GM19043 (cell line): ENCODE results near the gene UBA1.

ENCODE experiments used
- ATAC-seq: cut with Tn5 transposase; IDR thresholded peaks from one replicate; pipeline ENCODE4 v1.9.1; 2021; ENCODE audit warnings: low read depth; ENCODE audit not compliant: unreplicated experiment

Gene UBA1

DNA sequence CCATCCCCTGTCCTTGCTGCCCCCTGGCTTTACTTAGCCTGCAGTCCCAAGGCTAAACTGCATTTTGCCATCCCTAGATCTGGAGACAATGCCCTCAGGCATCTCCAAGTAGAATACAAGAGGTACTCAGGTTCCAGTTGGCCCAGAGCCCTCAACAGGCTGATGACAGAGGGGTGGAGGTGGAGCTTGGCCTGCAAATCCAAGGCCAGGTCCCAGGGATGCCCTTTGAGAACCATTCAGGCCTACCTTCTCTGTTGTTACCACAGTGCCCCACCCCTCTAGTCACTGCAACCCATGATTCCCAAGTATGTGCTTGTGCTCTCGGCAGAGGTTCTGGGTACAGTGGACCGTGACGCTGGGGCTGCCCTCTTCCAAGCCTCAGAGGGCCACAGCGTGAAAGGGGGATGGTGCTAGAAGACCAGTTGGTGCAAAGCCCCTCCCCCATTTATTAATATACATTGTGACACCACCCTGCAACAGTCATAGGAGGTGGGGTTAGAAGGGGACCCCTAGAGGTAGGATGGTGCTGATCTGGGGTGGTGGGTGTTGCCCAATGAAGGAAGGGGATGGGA, 6.4 kb upstream of the UBA1 start:
- ATAC-seq, result no peak

DNA sequence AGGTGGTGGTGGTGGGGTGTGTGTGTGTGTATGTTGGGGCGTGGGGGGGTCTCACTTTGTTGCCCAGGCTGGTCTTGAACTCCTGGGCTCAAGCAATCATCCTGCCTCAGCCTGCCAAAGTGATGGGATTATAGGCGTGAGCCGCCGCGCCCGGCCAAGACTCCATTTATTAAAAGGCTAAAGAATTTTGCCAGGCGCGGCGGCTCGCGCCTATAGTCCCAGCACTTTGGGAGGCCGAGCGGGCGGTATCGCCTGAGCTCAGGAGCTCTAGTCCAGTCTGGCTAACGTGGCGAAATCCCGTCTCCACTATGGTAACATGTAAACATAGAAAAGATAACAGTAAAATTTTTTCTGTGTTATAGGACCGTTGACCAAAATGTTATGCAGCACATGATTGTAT, 3.7 kb upstream of the UBA1 start:
- ATAC-seq, result no peak

DNA sequence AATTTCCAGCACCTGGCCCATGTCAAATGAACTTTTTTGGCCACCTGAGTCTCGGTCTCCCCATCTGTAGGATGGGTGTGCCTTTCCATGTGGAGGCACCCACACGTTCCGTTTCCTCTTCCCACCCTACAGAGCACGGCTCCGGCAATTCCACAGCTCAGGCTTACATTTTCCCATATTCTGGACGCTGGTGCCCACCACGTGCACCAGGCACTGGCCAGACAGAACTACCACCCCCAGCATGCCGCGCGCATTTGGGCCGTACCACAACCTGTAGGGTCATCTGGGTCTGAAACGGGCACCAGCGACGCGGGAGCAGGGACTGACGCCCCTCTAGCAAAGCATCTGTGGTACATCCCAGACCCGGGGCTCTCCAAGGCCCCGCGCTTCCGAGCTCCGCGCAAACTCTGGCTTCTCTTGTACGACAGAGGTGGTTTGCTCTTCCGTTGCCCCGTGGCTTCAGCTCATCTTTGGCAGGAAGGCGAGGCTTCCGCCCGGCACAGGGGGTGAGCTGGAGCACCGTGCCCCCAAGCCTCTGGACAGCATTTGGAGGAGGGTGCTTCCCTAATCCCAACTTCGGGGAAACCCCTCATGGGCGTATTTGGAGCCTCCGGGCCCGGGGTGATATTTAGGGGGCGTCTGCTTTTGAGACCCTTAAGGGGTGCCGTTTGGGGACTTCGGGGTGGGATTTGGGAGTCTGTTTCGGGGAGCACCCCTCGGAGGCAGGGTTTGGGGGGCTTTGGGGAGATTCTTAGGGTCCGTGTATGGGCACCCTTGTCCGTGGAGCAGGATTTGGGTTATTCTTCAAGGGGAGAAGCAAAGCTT, 3.0 kb upstream of the UBA1 start:
- peak; percentile 58 for ATAC-seq

DNA sequence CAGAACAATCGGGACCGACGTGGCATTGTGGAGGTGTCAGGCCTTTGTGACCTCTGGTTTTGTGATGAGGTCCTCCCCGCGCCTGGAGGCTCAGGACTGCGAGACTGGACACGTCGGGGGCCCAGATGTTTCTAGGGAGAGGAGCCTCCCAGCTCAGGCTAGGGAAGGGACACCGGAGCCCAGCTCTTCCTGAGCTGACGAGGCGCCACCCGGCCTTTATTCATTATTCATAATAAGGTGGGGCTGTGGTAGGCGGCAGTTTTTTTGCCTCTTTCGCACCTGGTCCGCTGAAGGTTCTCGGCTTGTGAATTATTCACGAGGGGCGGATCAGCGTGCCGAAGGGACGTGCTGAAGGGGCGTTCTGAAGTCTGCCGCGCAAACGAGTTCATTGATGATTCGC, 2.3 kb upstream of the UBA1 start:
- ATAC-seq, result no peak

DNA sequence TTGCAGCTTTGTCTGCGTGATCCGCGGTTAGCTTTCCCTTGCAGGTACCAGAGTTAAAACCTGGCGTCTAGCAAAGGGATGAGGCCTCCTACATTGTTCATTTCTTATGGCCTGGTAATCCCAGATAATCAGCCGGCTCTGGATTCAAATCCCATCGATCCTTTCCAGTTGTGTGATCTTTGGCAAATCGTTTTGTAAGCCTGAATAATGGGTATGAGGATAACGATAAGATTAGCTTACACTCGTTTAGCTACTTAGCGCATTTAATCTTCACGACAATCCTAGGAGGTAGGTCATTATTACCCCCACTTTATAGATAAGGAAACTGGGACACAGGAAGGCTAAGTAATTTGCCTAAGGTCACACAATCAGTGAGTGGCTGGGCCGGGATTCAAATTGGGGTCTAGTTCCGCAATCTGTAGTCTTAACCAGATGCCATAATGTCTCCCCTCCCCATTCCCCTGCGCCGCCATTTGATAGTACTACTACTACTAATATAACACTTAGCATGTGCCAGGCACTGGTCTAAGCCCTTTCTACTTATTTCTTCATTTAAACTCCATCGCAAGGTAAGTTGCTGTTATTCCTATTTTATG, 1.7 kb upstream of the UBA1 start:
- no peak for ATAC-seq

DNA sequence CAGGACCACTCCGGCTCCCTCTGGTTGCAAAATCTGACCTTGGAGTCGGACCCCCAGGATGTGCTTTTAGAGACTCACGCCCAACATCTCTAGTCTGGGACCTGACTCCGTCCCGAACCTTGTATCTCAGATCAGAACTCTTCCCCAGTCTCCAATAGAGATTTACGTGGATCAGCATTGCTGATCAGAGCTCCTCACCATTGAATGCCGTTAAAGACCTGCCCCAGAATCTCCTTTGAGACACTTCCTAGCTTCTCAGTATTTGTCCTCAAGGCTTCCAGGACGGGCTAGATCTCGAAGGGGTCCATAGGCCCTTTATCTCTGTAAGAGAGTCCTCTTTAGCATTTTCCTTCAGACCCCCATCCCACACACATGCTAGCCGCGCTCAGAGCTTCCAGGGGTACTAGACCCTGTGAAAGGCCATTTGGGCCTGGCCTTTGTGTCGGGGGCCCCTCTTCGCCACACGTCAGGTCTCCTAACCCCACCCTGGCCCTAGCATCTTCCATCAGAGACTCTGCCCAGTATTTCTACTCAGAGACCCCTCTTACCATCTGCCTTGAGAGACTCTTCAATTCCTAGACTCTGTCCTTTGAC, 662 bp downstream of the UBA1 start:
- ATAC-seq, result no peak

DNA sequence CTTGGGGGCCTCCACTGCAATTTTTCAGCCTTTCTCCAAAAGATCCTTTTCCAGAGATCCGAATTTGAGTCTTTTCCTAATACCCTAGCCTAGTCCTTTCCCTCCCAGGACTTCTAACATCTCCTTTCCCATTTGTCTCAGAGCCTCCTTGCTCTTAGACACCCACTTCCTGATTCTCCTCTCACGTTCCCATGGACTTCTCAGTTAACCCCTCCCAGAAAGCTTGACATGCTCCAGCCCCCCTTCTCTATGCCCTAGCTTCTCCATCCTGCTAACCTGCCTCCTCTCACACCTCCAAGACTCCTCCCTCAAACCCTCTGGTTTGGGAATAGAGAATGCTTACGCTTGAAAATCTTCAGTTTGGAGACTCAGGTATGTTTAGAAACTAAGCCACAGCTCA, 2.5 kb downstream of the UBA1 start:
- ATAC-seq, result no peak

DNA sequence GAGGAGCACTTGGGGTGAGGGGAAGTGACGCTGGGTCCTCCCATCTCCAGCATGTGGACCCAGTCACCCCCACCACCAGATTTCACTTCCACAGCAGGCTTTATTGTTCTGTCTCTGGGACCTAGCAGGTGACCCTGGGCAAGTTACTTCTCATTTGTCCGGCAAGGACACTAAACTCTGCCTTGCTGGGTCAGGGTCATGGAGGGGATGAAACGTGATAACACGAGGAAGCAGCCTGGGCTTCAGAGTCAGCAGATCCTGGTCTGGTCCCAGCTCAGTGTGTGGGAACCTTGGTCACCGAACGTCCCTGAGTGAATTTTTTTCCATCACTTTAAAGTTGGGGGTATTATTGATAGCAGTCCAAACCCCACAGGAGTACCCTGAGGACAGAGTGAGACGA, 3.9 kb downstream of the UBA1 start:
- no peak for ATAC-seq

DNA sequence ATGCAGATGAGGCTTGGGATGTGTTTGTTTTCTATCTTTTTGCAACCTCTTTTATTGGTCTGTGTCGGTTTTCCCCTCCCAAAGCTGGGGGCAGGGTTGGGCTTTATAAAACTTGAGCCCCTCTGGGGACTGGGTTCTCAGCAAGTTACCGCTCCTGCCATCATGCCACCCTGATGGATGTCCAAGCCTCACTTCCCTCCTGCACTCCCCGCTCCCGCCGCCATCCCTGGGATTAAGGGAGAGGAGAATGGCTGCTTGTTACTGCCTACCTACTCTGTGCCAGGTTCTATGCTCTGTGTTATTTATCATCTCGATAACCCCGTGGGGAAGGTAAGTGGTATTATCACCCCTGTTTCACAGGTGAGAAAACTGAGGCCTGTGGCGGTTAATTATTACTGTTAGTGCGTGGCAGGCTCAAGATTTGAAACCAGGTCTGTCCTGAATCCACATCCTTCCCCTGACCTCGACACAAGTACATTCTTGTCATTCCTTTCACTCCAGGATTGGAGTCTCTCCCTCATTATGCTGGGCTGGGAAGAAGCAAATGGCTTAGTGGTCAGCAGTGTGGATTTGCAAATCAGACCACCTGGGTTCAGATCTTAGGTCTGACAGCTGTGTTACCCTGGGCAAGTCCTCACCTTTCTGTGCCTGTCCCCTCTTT, 4.5 kb downstream of the UBA1 start:
- no peak for ATAC-seq

DNA sequence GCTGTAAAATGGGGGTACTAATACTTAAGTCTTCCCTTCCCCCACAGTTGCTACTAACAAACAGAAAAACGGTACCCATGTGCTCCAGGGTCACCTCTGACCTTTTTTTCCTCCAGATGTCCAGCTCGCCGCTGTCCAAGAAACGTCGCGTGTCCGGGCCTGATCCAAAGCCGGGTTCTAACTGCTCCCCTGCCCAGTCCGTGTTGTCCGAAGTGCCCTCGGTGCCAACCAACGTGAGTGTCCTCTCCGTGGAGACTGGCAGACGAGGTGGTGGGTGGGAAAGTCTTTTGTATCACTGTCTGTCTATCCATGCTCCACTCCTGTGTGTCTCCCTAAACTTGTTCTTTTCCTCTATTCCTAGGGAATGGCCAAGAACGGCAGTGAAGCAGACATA, 5.1 kb downstream of the UBA1 start:
- no peak for ATAC-seq

DNA sequence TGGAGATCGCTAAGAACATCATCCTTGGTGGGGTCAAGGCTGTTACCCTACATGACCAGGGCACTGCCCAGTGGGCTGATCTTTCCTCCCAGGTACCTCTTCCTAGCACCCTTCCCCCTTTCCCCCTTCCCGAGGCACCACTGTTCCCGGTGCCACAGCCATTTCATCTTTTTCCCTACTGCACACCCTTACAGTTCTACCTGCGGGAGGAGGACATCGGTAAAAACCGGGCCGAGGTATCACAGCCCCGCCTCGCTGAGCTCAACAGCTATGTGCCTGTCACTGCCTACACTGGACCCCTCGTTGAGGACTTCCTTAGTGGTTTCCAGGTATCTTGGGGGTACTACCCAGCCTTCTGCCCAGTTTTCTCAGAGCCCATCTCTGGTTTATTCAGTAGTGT, 5.7 kb downstream of the UBA1 start:
- no peak for ATAC-seq

DNA sequence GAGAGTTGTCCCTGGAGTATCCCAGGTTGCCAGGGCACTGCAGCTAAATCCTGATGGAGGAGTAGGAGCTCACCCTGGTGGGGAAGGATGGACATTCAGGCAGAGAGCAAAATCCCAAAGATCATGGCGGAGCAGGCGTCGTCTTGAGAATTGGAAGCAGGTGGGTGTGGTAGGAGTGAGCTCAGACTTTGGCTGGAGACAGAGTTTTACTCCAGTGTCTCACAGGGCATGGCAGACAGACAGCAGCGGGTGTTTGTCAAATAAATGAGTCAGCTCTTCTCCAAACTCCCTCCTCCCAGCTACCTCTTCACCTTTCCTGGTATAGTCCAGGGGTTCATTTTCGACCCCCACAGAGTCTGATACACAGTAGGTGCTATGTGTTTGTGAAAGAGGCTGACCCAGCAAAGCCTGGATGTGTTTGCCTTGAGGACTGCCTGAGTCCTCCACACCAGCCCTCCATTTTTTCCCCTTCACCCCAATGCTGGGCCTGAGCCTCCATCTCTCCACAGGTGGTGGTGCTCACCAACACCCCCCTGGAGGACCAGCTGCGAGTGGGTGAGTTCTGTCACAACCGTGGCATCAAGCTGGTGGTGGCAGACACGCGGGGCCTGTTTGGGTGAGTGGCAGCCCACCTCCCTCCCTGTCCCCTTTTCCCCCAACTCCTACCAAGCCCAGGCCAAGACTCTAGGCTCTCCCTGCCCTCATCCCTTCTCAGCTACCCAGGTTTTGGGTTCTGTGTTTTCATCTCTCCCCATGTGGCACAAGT, 6.9 kb downstream of the UBA1 start:
- no peak for ATAC-seq

DNA sequence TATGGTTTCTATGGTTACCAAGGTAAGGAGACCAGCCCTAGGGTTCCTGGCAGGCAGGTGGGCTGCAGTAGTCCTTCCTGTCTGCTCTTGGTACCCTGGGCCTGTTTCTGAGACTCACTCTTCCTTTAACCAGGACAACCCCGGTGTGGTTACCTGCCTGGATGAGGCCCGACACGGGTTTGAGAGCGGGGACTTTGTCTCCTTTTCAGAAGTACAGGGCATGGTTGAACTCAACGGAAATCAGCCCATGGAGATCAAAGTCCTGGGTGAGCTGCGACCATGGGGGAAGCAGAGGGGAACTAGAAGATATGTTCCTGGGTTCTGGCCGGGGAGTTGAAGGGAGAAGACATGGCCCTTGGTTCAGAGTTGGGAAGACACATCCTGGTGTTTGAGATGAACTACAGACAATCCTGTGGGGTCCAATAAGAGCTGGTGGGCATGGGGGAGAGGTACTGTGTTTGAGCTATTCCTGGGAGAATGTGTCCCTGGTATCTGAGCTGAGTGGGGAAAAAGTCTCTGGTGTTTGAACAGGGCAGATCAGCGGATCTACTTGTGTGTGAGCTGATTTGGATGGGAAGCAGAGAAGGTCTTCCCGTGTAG, 7.8 kb downstream of the UBA1 start:
- no peak for ATAC-seq

DNA sequence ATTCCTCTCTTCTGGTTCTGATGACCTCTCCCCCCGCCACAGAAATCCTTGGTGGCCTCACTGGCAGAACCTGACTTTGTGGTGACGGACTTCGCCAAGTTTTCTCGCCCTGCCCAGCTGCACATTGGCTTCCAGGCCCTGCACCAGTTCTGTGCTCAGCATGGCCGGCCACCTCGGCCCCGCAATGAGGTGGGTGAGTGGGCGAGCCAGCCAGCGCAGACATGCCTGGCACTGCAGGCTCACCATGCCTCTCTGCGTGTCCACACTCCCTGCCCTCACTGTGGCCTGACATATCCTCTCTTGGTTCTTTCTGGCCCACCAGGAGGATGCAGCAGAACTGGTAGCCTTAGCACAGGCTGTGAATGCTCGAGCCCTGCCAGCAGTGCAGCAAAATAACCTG, 8.7 kb downstream of the UBA1 start:
- ATAC-seq, result no peak

DNA sequence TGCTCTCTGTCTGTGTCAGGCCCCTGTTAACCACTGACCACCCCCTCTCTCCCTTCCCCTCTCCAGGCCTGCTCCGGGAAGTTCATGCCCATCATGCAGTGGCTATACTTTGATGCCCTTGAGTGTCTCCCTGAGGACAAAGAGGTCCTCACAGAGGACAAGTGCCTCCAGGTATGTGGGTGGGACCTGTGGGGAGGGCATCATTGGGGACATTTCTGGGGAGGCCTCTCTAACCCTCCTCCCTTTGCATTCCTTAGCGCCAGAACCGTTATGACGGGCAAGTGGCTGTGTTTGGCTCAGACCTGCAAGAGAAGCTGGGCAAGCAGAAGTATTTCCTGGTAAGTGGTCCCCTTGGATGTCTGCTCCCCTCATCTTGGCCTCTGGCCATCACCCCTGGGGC, 9.2 kb downstream of the UBA1 start:
- no peak for ATAC-seq

DNA sequence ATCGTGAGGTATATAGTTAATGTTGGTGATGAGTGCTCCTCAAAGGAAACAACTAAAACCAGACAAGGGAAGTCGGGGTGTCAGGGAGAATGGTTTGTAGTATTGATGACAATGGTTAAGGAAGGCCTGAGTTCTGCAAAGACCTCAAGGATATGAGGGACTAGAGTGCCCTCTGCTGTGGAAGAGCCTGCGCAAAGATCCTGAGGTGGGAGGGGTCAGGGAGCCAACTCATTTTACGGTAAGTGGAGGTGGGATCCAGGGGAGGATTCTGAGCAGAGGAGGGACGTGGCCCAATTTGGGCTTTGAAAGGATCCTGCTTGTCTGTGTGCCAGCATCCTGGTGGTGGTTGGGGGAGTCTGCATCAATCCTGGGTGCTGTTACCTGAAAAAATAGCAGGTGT, 11.3 kb downstream of the UBA1 start:
- ATAC-seq, result no peak

DNA sequence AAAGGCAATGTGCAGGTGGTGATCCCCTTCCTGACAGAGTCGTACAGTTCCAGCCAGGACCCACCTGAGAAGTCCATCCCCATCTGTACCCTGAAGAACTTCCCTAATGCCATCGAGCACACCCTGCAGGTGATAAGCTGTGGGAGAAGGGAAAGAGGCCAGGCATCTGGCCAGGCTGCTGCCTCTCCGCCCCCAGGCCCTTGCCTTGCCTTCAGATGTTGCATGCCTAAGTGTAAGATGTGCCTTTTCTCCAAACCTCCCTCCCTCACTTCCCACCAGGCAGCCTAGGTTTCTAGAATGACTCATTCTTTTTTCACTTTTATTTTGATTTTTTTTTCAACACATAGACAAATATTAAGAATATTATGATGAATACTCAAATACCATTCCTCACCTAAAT, 12.7 kb downstream of the UBA1 start:
- no peak for ATAC-seq

DNA sequence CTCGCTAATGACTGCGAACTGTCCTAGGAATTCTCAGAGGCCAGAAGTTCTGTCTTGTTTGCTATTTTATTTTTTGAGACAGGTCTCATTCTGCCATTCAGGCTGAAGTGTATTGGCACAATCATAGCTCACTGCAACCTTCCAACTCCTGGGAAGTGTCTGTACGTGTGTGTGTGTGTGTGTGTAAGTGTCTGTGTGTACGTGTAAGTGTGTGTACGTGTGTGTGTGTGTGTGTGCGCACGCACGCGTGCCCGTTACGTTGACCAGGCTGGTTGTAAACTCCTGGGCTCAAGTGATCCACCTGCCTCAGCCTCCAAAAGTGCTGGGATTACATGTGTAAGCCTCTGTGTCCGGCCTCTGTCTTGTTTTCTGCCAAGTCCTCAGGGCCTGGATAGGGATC, 14.5 kb downstream of the UBA1 start:
- ATAC-seq, result no peak

DNA sequence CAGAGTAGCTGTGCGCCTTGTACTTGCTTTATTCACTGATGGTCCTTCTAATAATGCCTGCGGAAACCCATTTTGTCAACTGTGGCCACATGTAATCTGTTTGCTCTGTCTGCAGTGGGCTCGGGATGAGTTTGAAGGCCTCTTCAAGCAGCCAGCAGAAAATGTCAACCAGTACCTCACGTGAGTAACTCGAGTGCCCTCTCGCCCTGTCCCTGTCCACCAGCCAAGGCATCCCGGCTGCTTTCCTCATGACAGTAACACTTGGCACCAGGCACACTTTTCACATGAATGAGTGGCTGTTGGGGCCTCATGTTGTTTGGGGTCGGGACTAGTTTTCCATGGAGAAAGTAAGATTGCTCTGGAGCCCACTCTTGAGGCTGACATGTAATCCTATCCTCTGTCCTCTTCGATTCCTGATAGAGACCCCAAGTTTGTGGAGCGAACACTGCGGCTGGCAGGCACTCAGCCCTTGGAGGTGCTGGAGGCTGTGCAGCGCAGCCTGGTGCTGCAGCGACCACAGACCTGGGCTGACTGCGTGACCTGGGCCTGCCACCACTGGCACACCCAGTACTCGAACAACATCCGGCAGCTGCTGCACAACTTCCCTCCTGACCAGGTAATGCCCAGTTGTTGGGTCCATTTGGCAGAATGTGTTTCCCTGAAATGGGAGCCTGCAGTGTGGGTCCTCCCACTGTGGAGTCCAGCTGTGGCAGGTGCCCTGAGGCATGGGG, 16.0 kb downstream of the UBA1 start:
- ATAC-seq, result no peak
